ENCODE measurements around the gene NR3C2.

Gene NR3C2

DNA sequence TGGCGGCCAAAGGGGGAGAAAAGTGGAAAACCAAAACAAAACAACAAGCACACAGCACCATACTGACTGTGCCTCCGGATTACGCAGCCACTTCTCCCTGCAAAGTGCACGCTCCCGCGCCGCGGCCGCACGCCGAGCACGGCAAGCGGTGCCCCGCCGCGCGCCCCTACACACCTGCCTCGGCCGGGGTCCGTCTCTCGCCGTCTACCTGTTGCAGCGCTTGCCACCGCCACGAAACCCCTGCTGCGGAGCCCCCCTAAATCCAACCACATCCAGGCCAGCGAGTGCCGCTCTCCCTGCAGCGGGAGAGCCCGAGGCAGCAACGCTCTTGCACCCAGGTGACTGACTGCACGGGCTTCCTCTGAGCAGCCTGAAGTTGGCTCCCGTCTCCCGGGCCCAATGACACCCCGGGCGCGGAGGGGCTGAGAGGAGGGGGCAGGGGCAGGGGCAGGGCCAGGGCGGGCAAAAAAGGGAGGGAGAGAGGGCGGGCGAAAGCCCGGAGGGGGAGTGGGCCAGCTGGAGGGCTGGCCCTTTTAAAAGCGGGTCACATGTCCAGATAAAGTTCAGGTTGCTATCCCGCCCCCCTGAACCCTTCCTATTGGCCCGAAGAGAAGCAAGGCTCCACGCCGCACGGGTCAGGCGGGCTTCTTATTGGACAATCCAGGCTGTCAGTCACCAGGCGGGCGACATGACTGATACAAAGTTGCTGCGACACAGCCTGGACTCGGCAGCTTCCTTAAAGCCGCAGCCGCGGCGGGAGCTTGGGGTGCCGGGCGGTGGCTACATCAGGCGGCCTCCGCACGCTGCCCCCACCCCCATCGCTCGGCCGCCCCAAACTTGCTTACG lies at the start of gene NR3C2:
Gene NR3C2, minus strand, starts transcription at position 429 of the 846 bp plus-strand sequence.
- peak; percentile 95 for DNase-seq

DNA sequence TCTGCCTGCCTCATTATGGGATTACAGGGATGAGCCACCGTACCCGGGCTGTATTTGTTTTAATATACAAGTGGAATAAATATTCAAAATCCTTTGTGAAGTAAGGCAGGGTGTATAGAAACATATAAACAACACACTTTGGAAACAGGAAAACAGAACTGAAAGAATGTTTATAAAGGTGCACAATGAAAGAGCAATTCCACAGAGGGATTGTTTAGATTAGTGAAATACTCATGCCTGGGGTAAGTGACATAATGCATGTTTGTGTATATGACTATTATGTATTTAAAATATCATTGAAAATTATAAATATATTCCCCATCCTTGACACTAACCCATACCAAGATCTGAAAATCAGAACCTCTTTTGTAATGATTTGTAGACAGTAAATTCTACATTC lies 45.0 kb upstream of the NR3C2 start:
- DNase-seq: no peak

DNA sequence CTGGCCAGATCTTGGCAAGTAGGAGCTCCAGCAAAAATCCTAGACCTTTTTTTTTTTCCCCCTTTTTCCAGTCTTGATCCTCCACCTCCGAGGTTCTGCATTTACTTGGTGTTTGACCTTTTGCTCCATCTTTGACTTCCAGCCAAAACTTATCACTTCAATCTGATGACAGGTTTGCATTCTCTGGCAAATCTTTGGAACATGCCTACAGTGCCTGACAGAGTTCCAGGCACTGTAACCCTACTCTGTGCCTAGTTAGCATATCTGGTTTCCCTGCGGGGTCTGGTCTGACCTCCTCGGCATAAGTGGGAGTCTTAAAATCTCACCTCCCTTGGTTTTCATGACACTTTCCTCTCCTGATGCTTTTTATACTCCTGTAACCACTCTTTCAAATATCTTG lies 39.4 kb upstream of the NR3C2 start:
- DNase-seq: no peak

DNA sequence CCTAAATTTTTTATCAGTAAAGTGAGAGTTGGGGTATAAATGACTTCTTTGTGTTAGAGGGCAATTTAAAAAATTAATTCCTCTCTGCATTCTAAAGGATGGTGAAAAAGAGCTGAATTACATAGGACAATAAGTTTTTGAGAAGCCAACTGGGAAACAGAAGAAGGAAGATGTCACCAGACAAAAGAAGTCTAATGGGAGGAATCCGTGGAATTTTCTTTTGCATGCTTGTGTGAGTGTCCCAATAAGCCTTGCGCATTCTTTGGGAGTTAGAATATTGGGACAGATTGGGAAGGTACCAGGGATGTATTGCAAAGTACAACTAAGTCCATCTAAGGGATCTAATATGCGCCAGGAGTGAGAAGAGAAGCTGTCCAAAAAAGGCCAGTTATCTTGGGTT lies 35.1 kb upstream of the NR3C2 start:
- no peak for DNase-seq

DNA sequence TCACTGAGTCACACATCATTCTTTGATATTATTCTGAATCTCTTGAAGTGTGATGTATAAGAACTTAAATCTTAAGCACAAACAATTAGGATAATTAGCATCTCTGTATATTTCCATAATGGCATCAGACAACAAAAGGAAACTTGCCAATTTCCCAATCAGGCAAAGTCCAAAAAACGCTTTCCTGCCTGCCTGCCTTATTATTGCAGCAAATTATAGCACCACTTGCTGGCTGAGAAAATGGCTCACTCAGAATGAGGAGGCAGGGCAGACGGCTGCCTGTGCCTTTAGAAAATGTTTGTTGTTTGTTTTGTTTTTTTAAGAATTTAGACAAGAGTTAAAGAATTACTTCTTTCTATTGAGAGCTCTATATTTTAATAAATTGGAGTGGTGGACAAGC lies 27.7 kb upstream of the NR3C2 start:
- DNase-seq: no peak

DNA sequence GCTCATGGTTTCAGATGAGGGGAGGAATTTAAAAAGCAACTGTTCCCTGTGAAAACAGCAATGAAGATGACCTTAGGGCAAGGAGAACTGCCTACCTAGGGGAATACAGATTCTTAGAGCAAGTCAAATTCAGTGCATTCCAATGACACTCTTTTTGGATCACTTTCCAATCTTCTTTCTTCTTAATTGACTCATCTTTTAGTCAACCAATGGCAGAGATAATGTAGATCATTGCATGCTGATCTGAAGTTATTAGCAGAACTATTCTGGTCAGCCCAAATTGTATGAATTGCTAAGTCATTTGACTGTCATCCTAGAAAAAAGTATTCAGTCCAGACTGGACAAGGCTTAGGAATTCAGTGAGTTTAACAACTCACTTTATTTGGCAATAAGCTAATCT lies 12.6 kb upstream of the NR3C2 start:
- DNase-seq: no peak

DNA sequence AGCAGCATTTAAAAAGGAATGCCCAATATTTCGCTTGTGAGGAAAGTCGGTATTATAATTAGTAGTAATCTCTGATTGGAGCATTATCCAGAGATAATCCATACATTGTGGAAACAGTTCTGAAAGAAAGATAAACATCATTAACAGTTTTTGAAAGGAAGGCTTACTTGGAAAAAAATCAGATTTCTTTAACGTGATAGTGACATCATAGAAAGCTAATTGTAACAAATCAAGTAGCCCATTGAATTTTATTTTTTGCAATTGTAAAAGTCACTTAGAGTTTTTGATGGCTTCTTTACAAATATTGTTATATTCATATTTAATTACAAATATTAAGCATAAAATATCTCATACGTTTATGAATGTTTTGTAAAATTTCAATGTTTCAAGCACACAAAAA lies 11.6 kb upstream of the NR3C2 start:
- no peak for DNase-seq

DNA sequence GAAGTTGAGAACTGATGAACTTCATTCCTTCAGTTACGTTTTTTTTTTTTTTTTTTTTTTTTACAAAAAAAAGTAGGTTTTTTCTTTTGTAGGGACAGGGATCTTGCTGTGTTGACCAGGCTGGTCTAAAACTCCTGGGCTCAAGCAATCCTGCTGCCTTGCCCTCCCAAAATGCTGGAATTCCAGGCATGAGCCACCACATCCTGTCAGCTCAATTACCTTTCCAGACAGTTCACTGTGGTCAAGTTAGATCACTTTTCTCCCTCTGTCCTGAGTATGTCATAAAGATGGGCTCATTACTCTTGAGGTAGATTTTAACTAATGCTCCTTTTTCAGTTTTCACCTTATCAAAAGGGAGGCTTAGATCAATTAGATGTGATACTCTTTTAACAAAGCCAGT lies 10.8 kb upstream of the NR3C2 start:
- no peak for DNase-seq

DNA sequence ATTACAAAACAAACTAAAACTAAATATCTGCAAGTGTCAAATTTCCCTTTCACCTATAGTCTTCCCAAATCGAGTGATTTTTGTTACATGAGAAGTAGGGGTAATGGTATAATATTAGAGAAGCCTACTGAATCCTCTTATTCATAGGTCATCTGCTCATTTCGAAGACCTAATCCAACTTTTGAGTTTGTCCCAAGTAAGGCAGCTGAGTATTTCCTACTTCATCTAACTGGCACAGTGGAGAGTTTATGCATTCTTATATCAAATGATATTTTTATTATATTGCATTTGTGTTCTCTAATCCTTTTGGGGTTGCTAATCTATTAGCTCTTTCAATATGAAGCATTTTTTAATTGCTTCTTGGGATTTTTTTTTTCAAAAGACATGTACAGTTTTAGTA lies 7.7 kb upstream of the NR3C2 start:
- no peak for DNase-seq

DNA sequence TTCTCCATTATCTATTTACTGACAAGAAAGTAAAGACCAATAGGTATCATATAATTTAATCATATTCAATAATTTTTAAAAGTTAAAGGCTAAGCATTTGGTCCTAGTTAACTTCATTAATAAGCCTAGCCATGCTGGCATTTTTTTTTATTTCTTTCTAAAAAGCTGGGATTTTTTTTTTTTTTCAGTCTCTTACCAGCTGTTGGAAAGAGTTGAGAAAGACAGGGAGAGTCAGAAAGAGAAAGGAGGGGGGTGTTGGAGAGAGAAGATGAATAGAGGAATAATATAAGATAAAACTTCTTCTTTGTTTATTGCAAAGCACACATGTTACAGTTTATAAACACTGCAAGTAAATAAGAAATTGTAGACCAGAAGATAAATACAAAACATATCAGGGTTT lies 5.9 kb upstream of the NR3C2 start:
- DNase-seq: no peak

DNA sequence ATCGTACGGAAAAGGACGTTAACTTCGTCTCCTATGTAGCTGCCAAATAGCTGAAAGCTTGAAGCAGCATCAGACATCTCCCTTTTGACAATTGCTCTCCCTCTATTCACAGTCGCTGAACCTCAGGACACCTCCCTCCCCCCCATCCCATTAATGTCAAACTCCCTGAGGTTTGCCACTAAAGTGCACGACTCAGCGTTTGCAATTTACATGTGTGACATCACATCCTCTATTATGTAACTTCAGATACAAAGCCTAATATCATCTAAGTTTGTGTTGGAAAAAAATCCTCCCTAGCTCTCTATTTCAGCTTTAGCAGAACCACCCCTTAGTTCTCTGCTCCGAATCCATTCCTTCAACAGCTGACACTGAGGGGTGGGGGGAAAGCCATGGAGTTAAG lies 5.5 kb upstream of the NR3C2 start:
- DNase-seq: peak; percentile 2

DNA sequence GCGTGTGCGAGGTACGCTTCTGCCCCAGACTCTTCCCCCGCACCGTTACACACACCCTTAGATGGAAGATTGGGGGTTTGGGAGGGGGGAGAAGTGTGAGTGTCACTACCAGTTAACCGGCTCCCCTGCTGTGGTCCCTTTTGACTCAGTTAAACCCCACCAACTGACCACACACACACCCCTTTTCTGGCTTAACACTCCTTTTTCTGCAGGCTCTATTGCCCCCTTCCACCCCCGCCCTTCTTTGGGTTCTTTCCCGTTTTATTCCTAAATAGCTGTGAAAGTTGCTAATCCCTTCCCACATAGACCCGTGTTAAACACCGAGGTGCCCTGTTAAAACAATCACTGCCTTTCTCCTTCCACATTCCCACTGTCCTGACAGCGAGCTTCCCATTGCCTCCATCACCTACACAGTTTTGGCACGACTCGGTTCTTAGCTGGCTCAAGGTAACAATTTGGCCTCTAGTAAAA lies 3.7 kb upstream of the NR3C2 start:
- no peak for DNase-seq

DNA sequence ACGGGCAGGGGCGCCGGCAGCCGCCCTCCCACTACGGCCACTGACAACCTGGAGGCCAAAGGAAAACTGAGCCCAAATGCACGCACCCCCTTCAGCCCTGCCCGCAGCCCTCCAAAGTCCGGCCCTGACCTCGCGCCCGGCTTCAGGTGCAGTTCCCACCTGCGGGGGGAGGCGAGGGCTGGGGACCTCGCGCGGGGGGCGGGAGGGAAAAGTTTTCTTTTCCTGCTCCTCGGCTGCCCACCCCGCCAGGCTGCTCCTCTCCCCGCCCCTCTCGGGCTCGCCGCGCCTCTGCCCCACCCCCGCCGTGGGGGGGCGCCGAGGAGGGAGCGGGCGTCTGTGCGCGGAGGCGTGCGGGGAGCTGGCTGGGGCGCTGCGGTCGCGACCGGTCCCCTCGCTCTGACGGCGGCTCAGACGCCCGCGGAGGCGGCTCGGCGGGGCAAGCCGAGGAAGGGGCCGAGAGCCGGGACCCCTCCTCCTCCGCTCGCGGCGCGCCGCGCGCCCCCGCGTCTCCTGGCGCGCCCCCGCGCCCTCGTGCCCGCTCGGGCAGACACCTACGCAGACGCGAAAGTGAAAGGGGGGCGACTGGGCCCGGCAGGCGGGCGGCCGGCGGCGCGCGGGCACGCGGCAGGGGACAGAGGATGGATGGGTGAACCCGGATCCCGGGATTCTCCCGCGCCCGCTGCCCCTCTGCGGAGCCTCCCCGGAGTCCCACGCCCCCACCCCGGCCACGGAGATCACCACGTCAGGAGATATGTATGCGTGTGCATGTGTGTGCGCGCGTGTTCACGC lies 3.1 kb upstream of the NR3C2 start:
- no peak for DNase-seq

DNA sequence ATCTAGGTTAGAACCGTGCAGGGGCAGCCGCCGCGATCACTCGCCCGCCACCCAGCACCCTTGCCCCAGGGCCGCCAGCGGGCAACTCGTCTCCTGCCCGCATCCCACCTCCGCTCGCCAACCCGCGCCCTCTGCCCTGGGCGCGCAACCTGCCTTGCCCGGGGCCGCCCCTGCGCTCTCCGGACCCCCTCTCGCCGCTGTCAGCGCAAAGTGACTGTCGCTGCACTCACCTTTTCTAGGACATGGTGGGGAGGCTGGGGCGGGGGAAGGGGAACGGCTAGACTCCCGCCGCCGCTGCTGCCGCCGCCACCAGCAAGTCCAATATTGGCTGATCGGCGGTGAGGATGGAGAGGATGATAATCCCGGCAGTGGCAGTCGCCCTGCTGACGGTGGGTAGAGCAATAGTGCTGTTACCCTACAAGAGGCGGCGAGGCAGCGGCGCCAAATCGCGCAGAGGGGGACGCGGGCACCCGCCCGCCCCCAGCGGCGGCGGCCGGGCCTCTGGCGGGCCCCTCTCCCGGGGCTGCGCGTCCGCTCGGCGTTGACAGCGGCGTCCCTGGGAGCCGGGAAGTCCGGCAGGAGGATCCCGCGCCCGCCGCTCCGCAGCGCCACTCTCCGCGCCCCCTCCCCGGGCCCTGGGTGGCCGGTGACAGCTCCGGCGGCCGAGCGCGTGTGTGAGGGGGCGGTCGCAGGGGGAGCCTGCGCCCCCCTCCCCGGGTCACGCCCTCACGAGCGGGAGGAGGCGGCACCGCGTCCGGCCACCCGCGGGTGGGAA lies 2.3 kb upstream of the NR3C2 start:
- no peak for DNase-seq

DNA sequence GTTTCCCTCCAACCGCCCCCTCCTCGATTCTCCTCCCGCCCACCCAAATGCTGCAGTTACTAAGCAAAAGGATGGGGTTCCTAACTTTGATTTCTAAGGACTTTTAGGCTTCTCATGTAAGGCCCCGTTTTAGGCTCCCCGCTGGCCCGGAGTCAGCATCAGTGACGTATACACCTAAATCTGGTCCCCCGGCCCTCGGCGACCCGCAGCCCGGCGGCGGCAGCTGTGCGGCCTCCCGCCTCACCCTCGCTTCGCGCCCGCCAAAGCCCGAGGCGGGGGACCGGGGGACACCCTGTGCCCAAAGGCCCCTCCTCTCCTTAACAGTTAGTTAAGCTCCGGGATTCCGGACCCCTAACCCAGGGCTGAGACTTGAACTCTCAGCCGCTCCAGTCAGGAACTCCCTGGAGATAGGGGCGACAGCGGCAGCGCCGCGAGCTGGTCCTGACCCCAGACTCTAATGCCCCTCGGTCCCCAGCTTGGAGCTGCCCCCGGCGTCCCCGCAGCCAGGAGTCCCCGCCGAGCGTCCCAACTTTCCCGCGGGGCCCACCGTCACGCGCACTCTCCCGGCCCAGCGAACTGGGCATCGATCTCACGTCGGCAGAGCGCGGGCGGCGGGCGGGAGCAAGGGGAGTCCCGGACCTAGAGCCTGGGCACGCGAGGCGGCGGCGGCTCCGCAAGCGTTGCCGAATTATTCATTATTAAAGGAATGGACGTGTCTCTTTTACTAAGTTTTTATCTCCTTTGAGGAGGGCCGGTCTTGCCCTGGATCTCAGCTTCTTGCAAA lies 1.5 kb upstream of the NR3C2 start:
- DNase-seq: no peak

DNA sequence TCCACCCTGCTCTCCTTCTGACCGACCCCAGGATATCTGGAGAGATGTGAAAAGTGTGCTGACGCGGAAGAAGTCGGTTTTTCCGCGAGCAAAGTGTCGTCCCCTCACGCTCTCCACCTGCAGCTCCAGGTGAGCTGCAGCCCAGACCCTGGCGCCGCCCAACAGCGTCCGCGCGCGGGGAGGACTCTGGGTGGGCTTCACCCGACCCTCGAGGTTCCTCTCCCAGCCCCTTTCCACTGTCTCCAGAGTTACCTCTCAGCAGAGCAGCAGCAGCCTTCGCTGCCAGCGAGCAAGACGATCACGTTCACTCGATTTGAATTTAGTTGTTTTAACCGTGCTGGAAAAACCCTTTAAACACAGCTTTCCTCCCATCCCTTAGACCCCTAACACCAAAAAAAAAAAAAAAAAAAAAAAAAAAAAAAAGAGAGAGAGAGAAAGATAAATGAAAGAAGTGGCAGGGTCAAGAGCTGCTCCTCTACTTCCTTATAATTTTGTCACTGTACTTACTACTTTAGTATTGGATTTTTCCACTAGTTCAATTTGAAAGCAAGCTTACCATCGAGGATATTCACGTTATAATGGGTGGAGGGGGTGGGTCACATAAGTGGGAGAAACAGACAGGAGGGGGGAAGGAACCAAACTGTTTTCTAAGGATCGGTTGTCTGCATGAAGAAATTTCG lies 758 bp upstream of the NR3C2 start:
- peak; percentile 3 for DNase-seq

DNA sequence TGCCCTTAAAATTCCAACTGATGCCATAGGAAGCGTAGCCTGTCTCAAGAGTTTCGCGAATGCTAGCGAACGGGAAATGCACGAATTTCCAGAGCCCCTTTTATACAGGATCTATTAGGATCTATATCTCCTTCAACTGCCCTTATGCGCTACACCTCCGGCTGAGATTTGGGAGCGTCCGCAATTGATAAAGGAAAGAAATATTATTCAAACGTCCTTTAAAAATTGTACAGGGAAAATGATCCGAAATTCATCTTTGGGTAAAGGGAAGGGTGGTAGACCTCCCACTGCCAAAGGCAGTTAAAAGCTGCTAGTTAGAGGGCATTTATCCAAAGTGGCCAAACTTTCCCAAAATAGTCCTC lies 609 bp downstream of the NR3C2 start:
- DNase-seq: no peak

DNA sequence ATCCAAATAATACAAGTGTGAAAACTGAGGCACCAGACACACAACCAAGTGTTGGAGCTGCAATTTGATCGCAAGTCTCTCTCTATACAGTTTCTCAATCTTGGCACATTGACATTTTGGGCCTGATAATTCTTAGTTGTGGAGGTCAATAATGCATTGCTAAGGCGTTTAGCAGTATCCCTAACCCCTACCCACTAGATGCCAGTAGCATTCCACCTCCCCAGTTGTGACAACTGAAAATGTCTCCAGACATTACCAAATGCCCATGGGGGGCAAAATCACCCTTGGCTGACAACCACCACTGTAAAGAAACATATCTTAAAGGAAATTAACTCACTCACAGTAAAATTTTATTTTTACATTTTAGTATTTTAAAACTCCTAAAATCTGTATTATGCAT lies 4.2 kb downstream of the NR3C2 start:
- DNase-seq: no peak

DNA sequence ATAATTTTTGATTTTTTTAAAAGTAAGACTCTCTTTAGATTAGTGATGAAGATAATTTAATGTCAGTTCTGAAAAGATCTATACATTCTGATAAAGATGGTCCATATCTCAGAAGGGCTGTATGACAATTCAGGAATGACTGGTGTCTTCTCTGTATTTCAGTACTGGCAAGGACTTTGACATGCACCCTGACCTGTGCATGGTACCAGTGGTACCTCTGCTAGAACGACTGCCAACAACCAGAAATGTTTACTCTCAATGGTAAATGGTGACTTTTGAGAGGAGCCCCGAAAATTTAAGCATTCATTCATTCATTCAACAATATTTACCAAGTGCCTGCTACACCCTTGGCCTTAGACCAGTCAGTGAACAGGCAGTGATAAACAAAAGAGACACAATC lies 4.8 kb downstream of the NR3C2 start:
- DNase-seq: no peak

DNA sequence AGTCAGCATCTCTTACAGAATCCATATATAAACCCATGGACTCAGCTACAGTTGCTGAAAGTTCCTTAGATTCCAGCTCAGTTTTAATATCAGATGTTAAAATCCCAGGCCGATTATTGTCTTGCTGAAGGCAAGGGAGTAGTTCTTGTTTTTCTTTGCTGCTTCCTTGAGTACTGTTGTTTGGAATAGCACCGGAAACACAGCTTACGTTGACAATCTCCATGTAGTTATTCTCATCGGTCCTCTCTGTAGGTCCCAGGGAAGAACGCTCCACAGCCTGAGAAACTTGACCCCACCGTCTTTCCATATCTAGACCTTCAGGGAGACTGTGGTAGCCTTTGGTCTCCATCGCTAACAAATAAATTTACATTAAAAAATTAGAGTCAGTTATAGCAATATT lies 5.7 kb downstream of the NR3C2 start:
- no peak for DNase-seq

DNA sequence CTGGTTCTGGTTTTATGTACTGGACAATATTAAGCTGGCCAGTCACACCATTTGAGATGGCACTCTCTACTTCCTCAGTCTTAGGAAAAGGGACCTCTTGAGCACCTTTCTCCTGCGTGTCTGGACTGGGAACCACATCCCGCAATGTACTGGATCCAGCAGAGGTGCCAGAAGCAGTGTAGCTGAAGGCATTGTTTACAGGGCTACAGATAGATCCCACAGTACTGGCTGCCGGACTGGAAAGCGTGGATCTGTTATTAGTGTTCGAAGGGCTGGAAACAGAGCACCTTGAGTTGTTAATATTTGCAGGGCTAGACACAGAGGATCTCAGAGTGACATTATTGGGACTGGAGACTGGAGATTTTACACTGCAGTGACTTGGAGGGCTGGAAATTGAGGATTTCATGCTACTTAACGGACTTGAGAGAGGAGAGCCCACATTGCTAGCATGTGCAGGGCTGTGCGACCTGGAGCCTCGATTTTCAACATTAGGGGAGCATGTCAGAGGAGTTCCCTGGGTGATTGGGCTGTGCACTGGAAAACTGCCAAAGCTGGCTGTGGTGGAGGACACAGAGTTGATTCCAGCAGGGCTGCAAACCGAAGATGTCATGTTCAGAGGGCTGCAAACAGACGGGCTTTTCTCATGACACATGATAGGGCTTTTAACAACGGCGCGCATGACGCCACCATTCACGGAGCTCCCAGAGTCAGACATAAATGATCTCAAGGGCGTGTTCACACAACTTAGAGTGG lies 6.4 kb downstream of the NR3C2 start:
- no peak for DNase-seq
